CD4-positive, alpha-beta T cell treated with Interleukin-1 beta for 1 hour (primary cell): ENCODE data around the gene ITSN1.

ENCODE experiments used
- DNase-seq, 2 donors: peaks; one replicate each; pipeline ENCODE4 v3.0.0-alpha.2; 2020 to 2022

The ITSN1 gene

GRCh38 chr21:33869873-33870272 is 227.6 kb downstream of the ITSN1 start:
- DNase-seq: no peak

GRCh38 chr21:33870768-33871167 is 228.5 kb downstream of the ITSN1 start:
- DNase-seq: no peak

GRCh38 chr21:33871171-33871570 is 228.9 kb downstream of the ITSN1 start:
- no peak for DNase-seq

- DNase-seq: no peak
Observed at GRCh38 chr21:33872881-33873515, 230.7 kb downstream of the ITSN1 start.

- DNase-seq: no peak
Observed at GRCh38 chr21:33874161-33874560, 231.9 kb downstream of the ITSN1 start.

- DNase-seq: no peak
Observed at GRCh38 chr21:33875026-33875695, 232.9 kb downstream of the ITSN1 start.

GRCh38 chr21:33878824-33879223 is 236.5 kb downstream of the ITSN1 start:
- DNase-seq: no peak

GRCh38 chr21:33880626-33881025 is 238.3 kb downstream of the ITSN1 start:
- no peak for DNase-seq

GRCh38 chr21:33881689-33882440 is 239.6 kb downstream of the ITSN1 start:
- DNase-seq: no peak

GRCh38 chr21:33883118-33883517 is 240.8 kb downstream of the ITSN1 start:
- DNase-seq: no peak

GRCh38 chr21:33884376-33885171 is 242.3 kb downstream of the ITSN1 start:
- no peak for DNase-seq

GRCh38 chr21:33885172-33885514 is 242.8 kb downstream of the ITSN1 start:
- no peak for DNase-seq

GRCh38 chr21:33886321-33886720 is 244.0 kb downstream of the ITSN1 start:
- no peak for DNase-seq

- no peak for DNase-seq
Observed at GRCh38 chr21:33890187-33890586, 247.9 kb downstream of the ITSN1 start.

- DNase-seq: no peak
Observed at GRCh38 chr21:33892853-33893252, 250.6 kb downstream of the ITSN1 start.

- no peak for DNase-seq
Observed at GRCh38 chr21:33893917-33894316, 251.6 kb downstream of the ITSN1 start.

GRCh38 chr21:33894736-33895288 is 252.5 kb downstream of the ITSN1 start:
- peak; percentile 45 to 53 for DNase-seq

GRCh38 chr21:33895356-33895755 is 253.1 kb downstream of the ITSN1 start:
- no peak for DNase-seq

- DNase-seq: no peak
Observed at GRCh38 chr21:33896691-33897090, 254.4 kb downstream of the ITSN1 start.

- no peak for DNase-seq
Observed at GRCh38 chr21:33897098-33897497, 254.8 kb downstream of the ITSN1 start.

GRCh38 chr21:33897739-33898138 is 255.4 kb downstream of the ITSN1 start:
- DNase-seq: no peak

- no peak for DNase-seq
Observed at GRCh38 chr21:33898586-33898985, 256.3 kb downstream of the ITSN1 start.

- no peak for DNase-seq
Observed at GRCh38 chr21:33899199-33899598, 256.9 kb downstream of the ITSN1 start.
